Stimulated activated CD4-positive, alpha-beta T cell treated with anti-CD3 and anti-CD28 coated beads, Interleukin-4, amount 100 ng/mL, for 4 hours (primary cell): ENCODE results near the gene CRAMP1.

Experiments
- DNase-seq, 2 experiments: peaks; one replicate each; pipeline ENCODE4 v3.0.0-alpha.2; 2020

CRAMP1 gene

GRCh38 chr16:1602285-1602684 lies 9.9 kb upstream of the CRAMP1 start:
- no peak for DNase-seq

GRCh38 chr16:1606774-1607173 lies 5.4 kb upstream of the CRAMP1 start:
- DNase-seq: no peak

GRCh38 chr16:1607971-1608370 lies 4.2 kb upstream of the CRAMP1 start:
- no peak for DNase-seq

- peak; percentile 87 to 92 for DNase-seq
Measured at GRCh38 chr16:1610071-1610898, 1.9 kb upstream of the CRAMP1 start.

- DNase-seq: no peak
Measured at GRCh38 chr16:1610899-1611632, 1.1 kb upstream of the CRAMP1 start.

- DNase-seq: no peak
Measured at GRCh38 chr16:1613211-1613622, 1.1 kb downstream of the CRAMP1 start.

- peak in 1 of 2 experiments; percentile 18 for DNase-seq
Measured at GRCh38 chr16:1613728-1614455, 1.7 kb downstream of the CRAMP1 start.

GRCh38 chr16:1614456-1615102 lies 2.4 kb downstream of the CRAMP1 start:
- DNase-seq: peak in 1 of 2 experiments; percentile 9

- DNase-seq: no peak
Measured at GRCh38 chr16:1615761-1616160, 3.6 kb downstream of the CRAMP1 start.

GRCh38 chr16:1619976-1620375 lies 7.8 kb downstream of the CRAMP1 start:
- DNase-seq: no peak

GRCh38 chr16:1620391-1620790 lies 8.2 kb downstream of the CRAMP1 start:
- no peak for DNase-seq

GRCh38 chr16:1621851-1622250 lies 9.7 kb downstream of the CRAMP1 start:
- no peak for DNase-seq

- DNase-seq: no peak
Measured at GRCh38 chr16:1626327-1626726, 14.2 kb downstream of the CRAMP1 start.

GRCh38 chr16:1626776-1627175 lies 14.6 kb downstream of the CRAMP1 start:
- DNase-seq: no peak

GRCh38 chr16:1630450-1631213 lies 18.5 kb downstream of the CRAMP1 start:
- DNase-seq: no peak

GRCh38 chr16:1631230-1631629 lies 19.1 kb downstream of the CRAMP1 start:
- DNase-seq: no peak

- no peak for DNase-seq
Measured at GRCh38 chr16:1631931-1632637, 19.9 kb downstream of the CRAMP1 start.

- DNase-seq: no peak
Measured at GRCh38 chr16:1632638-1632970, 20.4 kb downstream of the CRAMP1 start.

GRCh38 chr16:1633310-1633709 lies 21.1 kb downstream of the CRAMP1 start:
- no peak for DNase-seq

GRCh38 chr16:1634541-1634940 lies 22.4 kb downstream of the CRAMP1 start:
- DNase-seq: no peak

- DNase-seq: no peak
Measured at GRCh38 chr16:1635070-1635469, 22.9 kb downstream of the CRAMP1 start.

GRCh38 chr16:1637526-1637925 lies 25.4 kb downstream of the CRAMP1 start:
- no peak for DNase-seq
